HG03066 (cell line): ENCODE measurements around the gene PTGFR.

Source experiments
- ATAC-seq: cut with Tn5 transposase; IDR thresholded peaks from one replicate; pipeline ENCODE4 v1.9.1; 2021; ENCODE audit warnings: low read depth; ENCODE audit not compliant: unreplicated experiment

The PTGFR gene

GRCh38 chr1:78520216-78520615 is 29.4 kb downstream of the PTGFR start:
- no peak for ATAC-seq

GRCh38 chr1:78520843-78521242 is 30.1 kb downstream of the PTGFR start:
- ATAC-seq: no peak

- no peak for ATAC-seq
These were observed 31.4 kb downstream of the PTGFR start for GRCh38 chr1:78522136-78522535.

GRCh38 chr1:78526496-78526895 is 35.7 kb downstream of the PTGFR start:
- no peak for ATAC-seq

- no peak for ATAC-seq
These were observed 36.9 kb downstream of the PTGFR start for GRCh38 chr1:78527706-78528105.

- ATAC-seq: no peak
These were observed 42.8 kb downstream of the PTGFR start for GRCh38 chr1:78533527-78533926.

GRCh38 chr1:78535286-78535685 is 44.5 kb downstream of the PTGFR start:
- ATAC-seq: no peak

GRCh38 chr1:78536427-78536826 is 45.7 kb downstream of the PTGFR start:
- no peak for ATAC-seq

- ATAC-seq: no peak
These were observed 49.3 kb downstream of the PTGFR start for GRCh38 chr1:78540048-78540447.

- no peak for ATAC-seq
These were observed 50.7 kb downstream of the PTGFR start for GRCh38 chr1:78541479-78541878.

GRCh38 chr1:78543941-78544643 is 53.3 kb downstream of the PTGFR start:
- ATAC-seq: no peak

GRCh38 chr1:78547081-78547480 is 56.3 kb downstream of the PTGFR start:
- no peak for ATAC-seq

- no peak for ATAC-seq
These were observed 58.6 kb downstream of the PTGFR start for GRCh38 chr1:78549331-78549730.

- ATAC-seq: no peak
These were observed 59.1 kb downstream of the PTGFR start for GRCh38 chr1:78549891-78550290.

- ATAC-seq: no peak
These were observed 63.1 kb downstream of the PTGFR start for GRCh38 chr1:78553859-78554258.

GRCh38 chr1:78554840-78555239 is 64.1 kb downstream of the PTGFR start:
- no peak for ATAC-seq

- ATAC-seq: no peak
These were observed 68.9 kb downstream of the PTGFR start for GRCh38 chr1:78559680-78560079.

- no peak for ATAC-seq
These were observed 70.0 kb downstream of the PTGFR start for GRCh38 chr1:78560811-78561210.

GRCh38 chr1:78561856-78562255 is 71.1 kb downstream of the PTGFR start:
- ATAC-seq: no peak

GRCh38 chr1:78565393-78565792 is 74.6 kb downstream of the PTGFR start:
- no peak for ATAC-seq

GRCh38 chr1:78570539-78570938 is 79.8 kb downstream of the PTGFR start:
- ATAC-seq: no peak

- no peak for ATAC-seq
These were observed 86.7 kb downstream of the PTGFR start for GRCh38 chr1:78577257-78578100.
